Caki2 (cell line): Measurements from ENCODE around the gene UXT. TPM values are rescaled to one million over a fixed set of nuclear protein-coding genes. Genes with fewer than 3 reads are reported as not detected.
A peak's percentile ranks its signal among the peaks of the same experiment; 100 is the strongest.
"Not testable (repeated sequence)": the region's sequence is repeated elsewhere in the genome, so short reads cannot be mapped to it uniquely, and the experiment has no call there.

Source experiments
- DNase-seq: peaks from one replicate; pipeline ENCODE4 v3.0.0-alpha.2; 2015; ENCODE audit warnings: low read depth
- in situ Hi-C: cut with HindIII; loops from 2 replicates; pipeline ENCODE4 v1.10.0; 2016; ENCODE audit warnings: low sequenced_read_pairs, low pct_unique_long_range_greater_than_20kb, mixed read lengths
- total RNA-seq: library from RNA; depleted of rRNA; stranded (reverse); fragments of >200 nt; shearing (Covaris generic); gene quantifications from 2 replicates; pipeline ENCODE4 v1.2.3, GENCODE V29; 2014; ENCODE audit warnings: low replicate concordance; rRNA removed

Gene UXT
- total RNA-seq, result 97.3 and 210 TPM in 2 replicates

GRCh38 chrX:47658684-47659420, at the start of gene UXT:
TSS of gene UXT (minus strand) at chrX:47659180. CDS start at chrX:47658927, 253 bp downstream.
- DNase-seq, result peak; percentile 95
- in situ Hi-C loops, result no loop called here

- in situ Hi-C loops, result no loop called here
- no peak for DNase-seq
These were observed 48.2 kb upstream of the UXT start for GRCh38 chrX:47707031-47707780.

- no peak for DNase-seq
These were observed 47.6 kb upstream of the UXT start for GRCh38 chrX:47706575-47706974.

GRCh38 chrX:47704736-47705135, 45.8 kb upstream of the UXT start:
- in situ Hi-C loops, result no loop called here

More at GRCh38 chrX:47706575-47706974, 47.6 kb upstream of the UXT start:
- in situ Hi-C loops, result no loop called here

GRCh38 chrX:47697181-47697580, 38.2 kb upstream of the UXT start:
- no peak for DNase-seq
- in situ Hi-C loops, result no loop called here

More at GRCh38 chrX:47704736-47705135, 45.8 kb upstream of the UXT start:
- no peak for DNase-seq

GRCh38 chrX:47690175-47690574, 31.2 kb upstream of the UXT start:
- in situ Hi-C loops, result no loop called here
- DNase-seq, result no peak

GRCh38 chrX:47687263-47687662, 28.3 kb upstream of the UXT start:
- in situ Hi-C loops, result no loop called here
- no peak for DNase-seq

GRCh38 chrX:47683829-47684205, 24.8 kb upstream of the UXT start:
- DNase-seq, result no peak
- in situ Hi-C loops, result no loop called here

GRCh38 chrX:47683184-47683828, 24.3 kb upstream of the UXT start:
- in situ Hi-C loops, result no loop called here
- no peak for DNase-seq

- in situ Hi-C loops, DNase-seq: not testable (repeated sequence)
These were observed 17.2 kb upstream of the UXT start for GRCh38 chrX:47675959-47676859.

GRCh38 chrX:47674776-47675175, 15.8 kb upstream of the UXT start:
- DNase-seq, result no peak
- in situ Hi-C loops, result no loop called here

GRCh38 chrX:47665797-47666196, 6.8 kb upstream of the UXT start:
- DNase-seq, in situ Hi-C loops: not testable (repeated sequence)

- in situ Hi-C loops, result no loop called here
These were observed 5.8 kb upstream of the UXT start for GRCh38 chrX:47664737-47665136.

GRCh38 chrX:47662144-47662657, 3.2 kb upstream of the UXT start:
- peak; percentile 78 for DNase-seq
- in situ Hi-C loops, result no loop called here

More at GRCh38 chrX:47664737-47665136, 5.8 kb upstream of the UXT start:
- DNase-seq, result no peak

- DNase-seq, result no peak
- in situ Hi-C loops, result no loop called here
These were observed 2.6 kb upstream of the UXT start for GRCh38 chrX:47661539-47661938.

GRCh38 chrX:47659421-47659726, 394 bp upstream of the UXT start:
- DNase-seq, result no peak
- in situ Hi-C loops, result no loop called here

GRCh38 chrX:47658301-47658683, 688 bp downstream of the UXT start:
- in situ Hi-C loops, result no loop called here

More at GRCh38 chrX:47658301-47658683, 688 bp downstream of the UXT start:
- DNase-seq, result no peak
